ENCODE measurements around the gene DKKL1.

- TF ChIP-seq CREB5 (CRISPR knock-in tag; IDR thresholded peaks at IDR 0.05; ENCODE audit: low read depth), result no peak
- TF ChIP-seq PATZ1 (CRISPR knock-in tag; IDR thresholded peaks at IDR 0.05; ENCODE audit: borderline replicate concordance), result no peak
- TF ChIP-seq ZFP30 (CRISPR knock-in tag; IDR thresholded peaks at IDR 0.05), result no peak
- TF ChIP-seq SNAI2 (CRISPR knock-in tag; IDR thresholded peaks at IDR 0.05), result no peak
- no peak for TF ChIP-seq TCF4 (CRISPR knock-in tag; IDR thresholded peaks at IDR 0.05; ENCODE audit: borderline replicate concordance)
- no peak for TF ChIP-seq GLIS3 (CRISPR knock-in tag; IDR thresholded peaks at IDR 0.05)
Measured at GRCh38 chr19:49335071-49335783, 28.4 kb upstream of the DKKL1 start, which contains the start of gene CD37.
